HG02938 (cell line): ENCODE data around the gene PRDM1.
A peak's percentile ranks its signal among the peaks of the same experiment; 100 is the strongest.

ENCODE experiments used
- ATAC-seq: cut with Tn5 transposase; IDR thresholded peaks from one replicate; pipeline ENCODE4 v1.9.1; 2021; ENCODE audit warnings: mild to moderate bottlenecking, moderate library complexity; ENCODE audit not compliant: unreplicated experiment

PRDM1 gene

DNA sequence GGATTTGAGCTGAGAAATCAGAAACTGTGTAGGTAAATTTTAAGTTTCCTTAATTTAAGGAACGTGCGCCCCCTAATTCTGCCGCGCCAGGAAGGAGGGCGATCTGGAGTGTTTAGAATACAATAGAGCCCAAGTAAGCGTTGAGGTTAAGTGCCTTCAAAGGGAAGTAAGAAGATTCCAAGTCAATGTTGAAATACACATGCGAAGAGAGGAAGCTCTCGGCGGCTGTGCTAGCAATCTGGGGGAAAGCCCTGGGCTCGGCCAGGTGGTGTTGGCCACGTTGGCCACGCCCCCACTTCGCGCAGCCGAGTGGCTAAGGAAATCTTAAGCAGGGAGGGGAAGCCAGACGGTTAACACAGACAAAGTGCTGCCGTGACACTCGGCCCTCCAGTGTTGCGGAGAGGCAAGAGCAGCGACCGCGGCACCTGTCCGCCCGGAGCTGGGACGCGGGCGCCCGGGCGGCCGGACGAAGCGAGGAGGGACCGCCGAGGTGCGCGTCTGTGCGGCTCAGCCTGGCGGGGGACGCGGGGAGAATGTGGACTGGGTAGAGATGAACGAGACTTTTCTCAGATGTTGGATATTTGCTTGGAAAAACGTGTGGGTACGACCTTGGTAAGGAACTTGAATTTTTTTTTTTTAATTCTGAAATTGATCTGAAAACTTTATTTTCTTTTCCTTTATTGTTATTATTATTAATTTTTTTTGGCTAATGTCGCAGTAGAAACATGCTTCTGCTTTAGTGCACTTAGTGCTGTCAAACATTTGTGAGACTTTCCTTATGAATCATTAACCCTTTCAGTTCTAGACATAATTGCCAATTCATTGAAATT, at the start of gene PRDM1:
PRDM1 (plus strand) TSS at position 353 of the 830 bp plus-strand sequence; CDS start at position 571, 218 bp downstream.
- peak; percentile 64 for ATAC-seq

DNA sequence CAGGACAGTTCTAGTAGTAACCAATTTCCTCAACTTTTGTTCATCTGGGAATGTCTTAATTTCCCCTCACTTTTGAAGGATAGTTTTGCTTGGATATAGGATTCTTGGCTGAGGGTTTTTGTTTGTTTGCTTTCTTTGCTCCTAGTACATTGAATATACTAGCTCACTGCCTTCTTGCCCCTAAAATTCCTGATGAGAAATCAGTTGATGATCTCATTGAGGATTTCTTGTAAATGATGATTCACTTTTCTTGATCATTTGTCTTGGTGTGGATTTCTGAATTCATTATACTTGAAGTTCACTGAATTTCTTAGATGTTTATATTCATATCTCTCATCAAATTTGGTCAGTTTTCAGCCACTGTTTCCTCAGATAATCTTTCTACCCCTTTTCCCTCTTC, 49.1 kb upstream of the PRDM1 start:
- ATAC-seq = no peak

DNA sequence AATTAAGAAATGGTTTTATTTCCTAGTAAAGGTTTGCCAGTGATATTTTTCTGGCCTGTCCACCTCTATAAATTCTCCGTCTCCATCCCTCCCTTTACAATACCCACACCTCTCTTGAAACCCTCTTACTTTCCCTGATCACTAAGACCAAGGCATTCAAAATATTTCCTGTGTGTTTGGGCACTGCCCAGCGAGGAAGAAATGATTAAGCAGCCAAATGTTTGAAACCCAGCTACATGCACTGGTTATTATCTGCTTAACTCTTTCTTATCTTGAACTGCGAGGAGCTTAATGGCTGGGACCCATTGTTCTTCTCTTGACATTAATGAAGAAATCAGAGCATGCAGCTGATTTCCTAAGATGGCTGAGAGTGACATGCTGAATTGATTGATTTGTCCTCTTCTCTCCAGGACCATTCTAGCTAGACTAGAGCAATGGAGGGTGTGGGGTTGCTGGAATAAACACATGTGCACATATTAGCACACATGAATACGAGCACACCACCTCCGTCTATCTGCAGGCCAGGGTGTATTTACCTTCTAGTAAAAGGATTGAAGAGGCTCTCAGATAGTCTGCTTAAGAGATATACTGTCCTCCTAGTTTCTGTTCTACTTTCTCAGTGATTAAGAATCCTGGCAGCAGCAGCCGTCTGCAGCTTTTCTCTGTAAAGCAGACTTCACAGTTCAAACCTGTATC, 46.1 kb upstream of the PRDM1 start:
- ATAC-seq = no peak

DNA sequence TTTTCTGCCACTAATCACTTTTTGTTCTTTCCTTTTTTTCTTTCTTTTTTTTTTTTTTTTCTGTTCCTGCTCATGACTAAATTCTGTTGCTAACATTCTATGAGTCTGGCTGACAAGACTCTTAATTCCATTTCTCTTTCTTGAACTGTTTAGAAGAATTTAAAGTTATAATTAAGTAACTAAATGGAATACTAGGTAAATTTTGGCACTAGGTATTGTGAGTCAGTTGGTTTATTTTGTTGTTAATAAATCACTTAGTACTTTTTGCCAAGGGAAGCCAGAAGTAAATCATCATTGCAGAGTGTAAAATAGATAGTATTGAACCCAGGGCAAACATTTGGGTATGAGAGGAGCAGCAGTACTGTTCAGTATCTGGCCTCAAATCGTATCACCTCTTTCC, 42.0 kb upstream of the PRDM1 start:
- no peak for ATAC-seq

DNA sequence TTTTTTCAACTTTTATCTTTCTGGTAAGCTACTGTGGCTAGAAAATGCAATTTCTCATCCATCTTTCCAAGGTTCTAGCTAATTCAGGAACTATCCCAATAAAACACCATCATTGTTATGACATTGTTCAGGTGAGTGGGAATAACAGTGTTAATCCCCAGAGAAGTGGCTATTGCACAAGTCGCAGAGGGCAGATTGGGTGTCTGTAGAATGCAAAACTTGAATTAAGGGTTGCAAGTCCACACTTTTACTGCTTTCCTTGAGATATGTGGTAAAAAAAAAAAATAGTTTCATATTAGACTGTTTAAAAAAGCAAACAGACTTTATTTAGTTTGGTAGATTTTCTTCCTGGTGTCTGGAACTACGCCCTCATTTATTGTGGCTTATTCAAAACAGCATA, 41.1 kb upstream of the PRDM1 start:
- ATAC-seq = no peak

DNA sequence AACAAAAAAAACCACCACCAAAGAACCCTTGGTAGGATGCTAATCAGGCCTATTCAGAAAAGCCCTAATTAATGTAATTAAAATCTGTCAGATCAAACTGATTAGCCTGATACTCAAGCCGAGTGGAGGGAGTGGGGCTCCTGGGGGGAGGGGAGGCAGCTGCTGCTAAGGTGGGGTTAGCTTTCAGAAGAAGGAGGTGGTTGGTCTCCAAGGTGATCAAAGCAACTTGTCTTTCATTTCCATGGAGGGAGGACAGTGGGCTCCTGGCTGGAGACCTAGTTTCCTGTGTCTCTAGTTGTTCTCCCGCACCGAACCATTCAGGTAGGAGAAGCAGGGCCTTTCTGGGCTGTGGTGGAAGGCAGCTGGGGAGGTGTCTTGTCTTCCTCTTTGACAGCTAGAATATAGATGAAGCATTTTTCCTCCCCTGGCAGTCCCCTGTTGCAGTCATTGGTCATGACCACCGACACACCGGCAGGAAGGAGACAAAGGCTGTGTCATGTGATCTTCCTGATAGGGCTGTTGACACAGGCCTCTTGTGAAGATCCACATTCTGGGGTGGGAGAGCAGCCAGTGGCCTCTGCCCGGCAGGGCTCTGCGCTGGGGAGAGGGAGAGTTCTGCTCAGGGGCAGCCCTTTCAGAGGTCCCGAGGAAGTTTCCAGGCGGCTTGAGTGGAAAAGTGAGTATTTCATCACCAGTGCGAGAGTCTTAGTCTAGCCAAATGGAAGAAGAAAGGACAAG, 39.9 kb upstream of the PRDM1 start:
- no peak for ATAC-seq

DNA sequence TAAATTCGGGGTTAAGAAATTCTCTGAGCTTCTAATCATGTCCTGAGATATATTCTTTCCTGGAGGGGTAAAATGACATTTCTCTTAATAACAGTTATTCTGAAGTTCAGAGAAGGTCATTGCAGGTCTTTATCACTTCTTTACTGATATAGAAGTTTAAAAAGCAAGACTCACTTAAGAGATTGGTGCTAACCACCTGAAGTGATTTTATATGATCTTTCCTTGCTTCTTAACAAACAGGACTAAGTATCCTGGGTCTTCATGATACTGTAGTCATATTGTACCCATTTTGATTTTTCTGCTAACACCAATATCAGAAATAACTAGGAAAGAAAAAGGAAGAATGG, 39.3 kb upstream of the PRDM1 start:
- ATAC-seq = no peak

DNA sequence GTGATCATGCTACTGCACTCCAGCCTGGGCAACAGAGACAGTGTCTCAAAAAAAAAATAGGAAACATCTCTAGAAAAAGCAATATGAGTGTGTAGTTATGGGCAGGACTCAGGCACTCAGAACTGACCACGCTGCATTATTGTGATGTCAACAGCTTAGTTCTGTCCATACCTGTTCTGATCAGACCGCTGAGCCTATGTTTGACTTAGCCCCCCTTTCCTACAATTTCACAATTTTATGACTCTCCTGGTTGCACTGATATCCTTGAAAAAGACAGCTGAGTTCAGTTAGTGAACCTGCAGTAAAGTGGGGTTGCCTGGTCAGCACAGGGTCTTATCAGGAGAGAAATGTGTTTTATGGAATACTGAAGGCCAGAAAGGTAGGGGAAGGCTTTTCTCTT, 37.8 kb upstream of the PRDM1 start:
- no peak for ATAC-seq

DNA sequence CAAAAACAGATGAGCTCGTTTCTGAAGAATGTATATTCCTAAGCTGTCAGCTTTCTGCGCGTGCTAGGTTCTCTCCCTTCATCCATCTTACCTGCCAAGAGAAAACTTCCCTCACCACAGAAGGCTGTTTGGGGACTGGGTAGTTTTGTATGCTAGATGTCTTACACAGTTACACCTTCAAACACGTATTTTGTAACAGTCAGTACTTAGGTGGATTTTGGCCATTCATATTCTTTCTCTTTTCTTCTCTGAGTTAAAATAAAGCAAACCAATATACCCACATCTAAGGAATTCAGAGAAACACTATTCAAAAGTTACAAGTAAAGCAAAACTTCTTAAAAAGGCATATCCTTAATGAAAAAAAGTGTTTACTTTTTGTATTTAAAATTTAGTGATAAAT, 35.6 kb upstream of the PRDM1 start:
- ATAC-seq = no peak

DNA sequence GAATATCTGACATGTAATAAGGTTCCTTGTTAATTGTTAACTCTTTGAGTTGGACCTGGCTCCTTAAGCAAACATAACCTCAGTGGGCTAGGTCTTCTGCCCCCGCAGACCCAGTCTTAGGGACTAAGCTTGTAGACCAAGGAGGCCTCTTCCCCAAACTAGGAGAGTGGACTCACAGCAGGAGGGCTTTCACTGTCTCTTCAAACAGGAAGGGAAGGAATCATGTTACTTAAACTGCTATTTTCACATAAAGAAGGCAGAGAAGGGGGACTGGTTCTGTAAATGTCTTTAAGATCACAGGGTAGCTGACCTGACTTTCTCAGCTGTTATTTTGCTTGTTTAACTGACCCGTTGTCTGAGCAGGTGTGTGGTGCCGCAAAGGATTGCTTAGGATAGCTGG, 34.9 kb upstream of the PRDM1 start:
- ATAC-seq = no peak

DNA sequence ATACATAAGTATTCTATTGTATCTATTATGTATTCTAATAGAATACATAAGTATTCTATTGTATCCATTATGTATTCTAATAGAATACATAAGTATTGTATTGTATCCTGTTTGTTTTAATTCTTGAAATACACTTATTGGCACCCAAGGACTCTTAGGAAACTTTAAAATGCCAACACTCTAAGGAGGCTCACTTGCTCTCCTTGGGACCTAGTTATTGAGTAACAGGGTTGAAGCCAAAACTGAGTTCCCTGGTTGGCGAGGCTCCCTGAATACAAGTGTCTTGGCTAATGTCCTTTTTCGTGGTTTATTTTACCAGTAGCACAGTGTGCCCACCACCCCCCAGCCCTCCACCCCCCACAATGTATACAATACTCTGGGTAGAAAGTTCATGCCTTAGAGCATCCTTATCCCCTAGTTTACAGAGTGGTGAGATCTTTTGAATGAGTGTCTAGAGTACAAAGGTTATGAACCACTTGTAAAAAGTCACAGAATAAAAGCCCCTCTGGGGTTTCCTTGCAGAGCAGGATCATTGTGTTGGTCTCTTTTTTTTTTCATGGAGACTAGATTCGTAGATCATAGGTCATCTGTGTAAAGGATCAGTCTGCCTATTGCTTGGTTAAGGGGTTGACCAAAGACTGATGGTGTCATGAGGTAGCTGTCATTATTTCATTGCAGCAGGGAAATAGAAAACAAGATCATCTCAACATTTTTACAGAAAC, 32.5 kb upstream of the PRDM1 start:
- no peak for ATAC-seq

DNA sequence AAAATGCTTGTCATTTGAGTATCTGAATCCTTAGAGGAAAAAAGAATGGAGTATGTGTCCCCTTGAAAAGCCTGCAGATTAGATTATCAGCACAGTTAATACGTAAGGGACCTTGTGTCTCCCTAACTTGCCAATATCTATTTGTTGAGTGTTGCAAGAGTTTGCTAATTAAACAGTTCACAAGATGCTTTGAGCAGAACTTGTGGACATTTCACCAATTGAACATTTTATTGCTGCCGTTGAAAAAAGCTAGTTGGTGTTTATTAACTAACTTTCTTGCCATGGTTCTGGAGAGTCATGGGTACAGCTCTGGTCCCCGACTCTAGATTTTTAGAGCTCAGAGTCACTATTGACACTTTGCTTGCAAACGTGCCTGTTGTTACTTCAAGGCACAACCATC, 30.6 kb upstream of the PRDM1 start:
- ATAC-seq = no peak

DNA sequence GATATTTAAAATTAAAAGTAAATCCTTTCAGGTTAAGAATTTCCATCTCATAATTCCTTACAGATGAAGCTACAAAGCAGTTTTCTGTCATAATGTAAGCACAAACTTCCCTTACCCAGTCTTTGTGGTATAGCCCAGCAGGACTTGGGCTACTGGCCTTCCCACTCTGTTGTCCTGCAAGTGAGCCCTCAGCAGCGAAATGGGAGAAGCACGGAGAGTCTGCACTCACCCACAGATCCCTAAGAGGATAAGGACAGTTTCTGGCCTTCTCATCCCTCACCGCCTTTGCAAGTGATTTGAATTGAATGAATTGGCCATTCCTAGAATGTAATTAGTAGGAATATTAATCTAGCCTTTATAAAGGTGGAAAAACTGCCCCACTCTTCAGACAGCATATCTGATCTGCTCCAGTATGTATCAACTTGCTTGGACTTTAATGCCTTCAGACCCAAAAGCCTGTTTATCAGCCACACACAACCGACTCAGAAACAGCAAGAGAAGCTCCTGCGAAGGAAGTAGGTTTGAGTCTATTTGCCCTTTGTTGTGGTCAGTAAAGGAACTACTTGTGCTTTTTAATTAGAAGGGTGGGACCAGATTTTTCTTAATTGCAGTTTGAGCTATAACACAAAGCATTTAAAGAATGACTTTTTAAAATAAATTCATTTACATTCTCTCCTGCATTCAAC, 29.9 kb upstream of the PRDM1 start:
- ATAC-seq = no peak

DNA sequence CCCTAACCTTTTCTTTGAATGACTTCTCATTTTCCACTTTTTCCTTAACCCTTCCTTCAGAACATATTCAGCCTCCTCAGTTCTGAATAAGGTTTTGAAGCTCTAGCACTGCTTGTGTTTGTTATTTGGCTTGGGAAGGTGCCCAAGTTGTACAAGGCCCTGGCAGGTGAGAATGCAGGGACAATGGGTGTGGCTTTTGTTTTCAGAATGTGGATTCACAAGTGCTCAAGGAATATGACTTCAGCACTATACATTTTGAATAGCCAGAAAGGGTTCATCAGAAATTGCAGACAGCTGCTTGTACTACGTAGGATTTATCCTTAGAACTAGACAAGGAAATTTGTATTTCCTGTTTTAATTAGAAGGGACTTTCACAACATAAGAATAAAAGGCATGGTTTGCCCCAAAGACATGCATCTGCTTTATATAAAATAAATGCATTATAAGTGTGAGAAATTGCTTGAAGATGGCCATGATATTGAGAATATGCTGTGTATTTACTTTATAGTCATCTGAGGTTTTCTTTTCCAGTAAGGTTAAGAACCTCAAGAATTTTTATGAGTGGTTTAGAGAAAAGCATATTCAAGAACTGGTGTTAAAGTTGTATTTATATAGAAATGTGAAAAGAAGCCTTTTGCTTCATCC, 29.3 kb upstream of the PRDM1 start:
- ATAC-seq = no peak

DNA sequence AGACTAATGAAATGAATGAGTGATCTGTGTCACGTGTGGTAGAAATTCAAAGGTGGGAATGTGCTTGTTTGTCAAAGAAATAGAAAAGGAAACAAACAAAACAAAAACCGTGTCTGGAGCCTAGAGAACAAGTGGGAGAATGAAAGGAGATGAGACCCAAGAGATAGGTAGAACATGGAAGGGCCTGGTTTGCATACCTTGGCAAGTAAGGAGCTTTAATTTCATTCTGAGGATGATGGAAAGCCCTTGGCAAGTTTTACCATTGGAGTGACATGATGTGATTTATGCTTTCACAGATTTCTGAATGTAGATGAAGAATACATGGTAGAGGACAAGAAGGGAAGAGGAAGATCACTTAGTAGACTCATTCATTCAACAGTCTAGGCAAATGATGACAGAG, 26.8 kb upstream of the PRDM1 start:
- ATAC-seq = no peak

DNA sequence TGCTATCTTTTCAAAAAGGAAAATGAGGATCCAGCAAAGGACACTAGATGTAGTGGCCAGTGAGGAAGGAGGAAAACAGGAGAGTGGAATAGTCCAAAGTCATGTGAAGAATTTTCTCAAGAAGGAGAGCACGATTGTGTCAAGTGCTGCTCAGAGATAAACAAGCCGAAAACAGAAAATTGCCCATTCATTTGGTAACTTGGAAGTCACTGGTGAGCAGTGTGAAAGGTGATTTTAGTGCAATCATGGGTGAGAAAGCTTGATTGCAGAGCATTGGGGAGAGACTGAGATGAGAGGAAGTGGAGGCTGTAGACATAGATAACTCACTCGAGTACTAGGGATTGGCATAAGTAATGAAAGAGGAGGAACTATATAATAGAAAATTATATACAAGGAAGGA, 26.0 kb upstream of the PRDM1 start:
- ATAC-seq = no peak

DNA sequence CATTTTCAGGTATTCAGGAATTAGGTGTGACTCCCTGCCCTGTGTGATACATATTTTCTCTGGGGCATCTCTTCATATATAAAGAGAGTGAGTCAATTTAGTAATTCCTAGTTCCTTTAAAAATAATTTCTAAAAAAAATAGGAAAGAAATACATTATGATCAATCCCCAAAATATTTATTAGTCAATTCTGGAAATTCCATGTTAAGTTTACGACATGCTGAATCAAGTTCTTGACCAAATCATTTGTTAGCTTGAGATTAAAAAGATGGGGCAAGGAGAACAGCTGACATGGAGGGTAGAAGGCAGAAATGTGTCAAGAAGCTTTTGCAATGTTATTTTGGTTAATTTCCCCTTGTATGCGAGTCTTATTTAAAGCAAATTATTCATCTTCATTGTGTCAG, 22.7 kb upstream of the PRDM1 start:
- no peak for ATAC-seq

DNA sequence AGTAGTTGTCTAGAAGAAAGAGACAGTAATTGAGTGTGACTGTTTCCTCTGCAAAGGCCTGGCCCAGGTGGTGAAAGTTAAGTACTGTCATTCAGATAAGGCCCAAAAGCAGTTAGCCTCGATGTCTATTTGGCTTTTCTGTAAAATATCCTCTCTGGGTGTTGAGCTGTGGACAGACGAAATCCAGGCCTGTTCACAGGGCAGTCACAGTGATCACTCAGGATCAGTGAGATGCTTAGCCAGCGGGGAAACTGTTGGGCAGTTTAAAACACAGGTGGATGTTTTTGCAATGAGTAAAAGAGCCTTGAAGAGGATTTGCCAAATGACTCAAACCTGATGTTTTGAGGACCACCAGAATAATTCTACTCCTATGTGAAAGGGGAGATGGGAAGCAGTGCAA, 22.0 kb upstream of the PRDM1 start:
- no peak for ATAC-seq

DNA sequence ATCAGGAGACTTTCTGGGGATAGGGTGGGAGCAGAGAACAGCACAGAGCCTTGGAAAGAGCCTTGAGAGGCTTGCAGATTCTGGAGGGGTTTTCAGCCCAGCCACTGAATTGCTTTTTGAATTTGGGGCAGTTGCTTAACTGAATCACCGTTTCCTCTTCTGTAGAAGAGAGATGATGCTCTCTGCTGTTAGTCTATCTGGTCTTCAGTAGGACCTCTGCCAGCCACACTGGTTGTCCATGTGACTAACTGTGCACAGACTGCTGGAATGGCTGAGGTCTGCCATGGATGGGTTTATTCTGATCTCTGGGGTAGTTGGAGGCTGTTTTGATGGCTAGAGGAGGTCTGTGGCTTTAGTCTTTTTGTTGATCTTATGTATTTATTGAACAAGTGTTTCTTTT, 21.4 kb upstream of the PRDM1 start:
- no peak for ATAC-seq

DNA sequence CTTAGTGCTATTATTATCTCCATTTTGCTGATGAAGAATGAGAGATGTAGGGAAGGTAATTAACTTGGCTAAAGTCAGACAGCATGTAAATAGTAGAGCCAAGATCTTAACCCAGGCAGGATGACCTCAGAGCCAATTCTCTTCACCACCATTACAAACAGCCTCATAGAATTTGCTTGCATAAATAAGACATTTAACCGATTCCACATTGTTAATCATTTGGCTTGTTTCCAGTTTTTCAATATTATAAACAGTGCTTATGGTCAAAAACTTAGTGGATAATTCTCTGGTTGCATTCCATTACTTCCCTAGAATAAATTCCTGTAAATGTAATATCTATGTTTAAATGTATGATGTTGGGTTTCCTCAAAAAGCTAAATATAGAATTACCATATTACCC, 19.1 kb upstream of the PRDM1 start:
- ATAC-seq = no peak
